Femur (tissue), 1 donor: ENCODE results near the gene ALG6.
"Not testable (repeated sequence)": the region's sequence is repeated elsewhere in the genome, so short reads cannot be mapped to it uniquely, and the experiment has no call there.

ENCODE experiments used
- DNase-seq: peaks from one replicate; pipeline ENCODE4 v3.0.0-alpha.2; 2017

ALG6 gene

DNA sequence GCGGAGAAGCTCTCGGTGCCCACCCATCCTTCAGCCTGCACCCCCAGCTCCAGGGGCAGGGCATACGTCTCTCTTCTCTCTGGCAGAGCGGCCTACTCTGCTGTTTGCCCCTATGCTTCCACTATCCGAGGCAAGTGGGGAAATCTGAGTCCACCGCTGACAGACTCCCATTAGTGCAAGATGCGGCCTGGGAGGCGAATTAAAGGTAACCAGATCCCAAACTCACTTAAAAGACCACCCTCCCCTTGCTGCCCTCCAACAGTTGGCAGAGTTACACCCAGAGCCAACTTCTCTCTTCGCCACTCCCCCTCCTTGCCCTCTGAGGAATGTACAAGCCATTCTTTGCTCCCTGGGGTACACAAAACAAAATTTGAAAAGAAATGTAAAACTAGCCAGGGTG lies 38.6 kb upstream of the ALG6 start:
- DNase-seq, result no peak

DNA sequence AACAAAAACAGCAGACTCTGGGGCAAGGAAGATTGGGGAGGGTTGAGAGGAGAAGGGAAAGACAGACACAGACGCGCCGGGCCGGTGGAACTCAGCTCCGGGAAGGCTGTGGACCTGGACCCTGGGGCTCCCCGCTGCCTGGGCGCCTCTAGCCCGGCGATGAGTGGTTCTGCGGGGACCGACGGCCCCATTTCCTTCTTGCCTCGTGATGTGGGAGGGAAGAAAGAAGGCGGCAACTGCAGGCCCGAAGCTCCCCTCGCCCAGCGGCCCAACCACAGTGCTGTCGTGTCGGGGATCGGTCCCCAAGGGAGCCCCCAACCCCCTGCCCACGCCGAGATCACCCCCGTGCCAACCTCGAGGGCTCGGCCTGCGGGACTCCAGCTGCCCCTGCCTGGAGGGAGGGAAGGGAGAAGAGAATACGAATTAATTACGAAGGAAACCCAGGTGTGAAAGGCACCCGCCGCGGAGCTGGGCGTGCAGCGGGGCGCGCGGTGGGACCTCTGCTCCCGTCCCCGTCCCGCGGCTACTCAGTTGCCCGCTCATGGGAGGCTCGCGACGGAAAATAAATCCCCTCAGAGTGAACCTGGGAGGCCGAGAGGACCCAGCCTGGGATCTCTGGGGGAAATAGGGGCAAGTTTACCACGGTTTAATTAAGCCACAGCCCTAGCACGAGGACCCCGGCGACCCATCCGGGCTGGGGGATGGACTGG lies 37.7 kb upstream of the ALG6 start:
- DNase-seq, result peak; percentile 29

DNA sequence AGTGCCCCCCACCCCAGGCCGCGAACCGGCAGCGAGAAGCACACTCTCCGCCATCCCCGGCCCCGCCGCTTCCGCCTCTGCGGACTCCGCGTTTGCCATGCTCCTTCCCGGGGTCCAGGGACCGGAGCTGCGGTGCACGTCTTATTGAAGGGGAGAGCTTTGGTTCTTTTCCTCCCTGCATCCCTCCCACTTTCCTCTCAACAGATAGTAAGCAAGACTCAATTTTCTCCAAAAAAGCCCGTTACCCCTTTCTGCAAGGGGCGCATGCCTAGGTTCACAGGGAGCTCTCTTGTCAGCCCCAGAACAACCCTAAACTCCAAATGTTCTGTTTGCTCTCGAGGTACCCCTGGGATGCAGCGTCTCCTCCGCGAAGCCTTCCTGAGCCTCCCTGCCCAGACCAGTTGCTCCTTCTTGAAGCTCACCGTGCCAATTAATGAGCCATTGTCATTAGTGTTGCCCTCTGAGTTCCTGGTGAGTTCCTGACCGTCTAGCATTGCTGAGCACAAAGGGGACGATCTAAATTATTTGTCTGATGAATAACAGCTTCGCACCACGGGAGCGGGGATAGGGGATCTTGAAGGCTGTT lies 37.0 kb upstream of the ALG6 start:
- no peak for DNase-seq

DNA sequence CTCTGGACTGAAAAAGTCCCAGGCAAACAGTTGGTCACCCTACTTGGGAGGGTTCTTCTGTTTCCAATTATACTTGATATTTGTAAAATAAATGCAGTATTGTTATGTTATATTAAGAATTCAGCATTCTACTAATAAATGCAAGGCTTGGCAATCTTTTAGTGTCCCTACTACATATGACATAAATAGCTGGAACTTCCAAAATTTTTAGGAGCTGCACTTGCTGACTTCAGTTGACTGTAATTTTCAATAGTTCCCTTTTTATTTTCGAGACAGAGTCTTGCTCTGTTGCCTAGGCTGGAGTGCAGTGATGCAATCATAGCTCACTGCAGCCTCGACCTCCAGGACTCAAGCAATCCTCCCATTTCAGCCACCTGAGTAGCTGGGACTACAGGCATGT lies 25.0 kb upstream of the ALG6 start:
- DNase-seq, result no peak

DNA sequence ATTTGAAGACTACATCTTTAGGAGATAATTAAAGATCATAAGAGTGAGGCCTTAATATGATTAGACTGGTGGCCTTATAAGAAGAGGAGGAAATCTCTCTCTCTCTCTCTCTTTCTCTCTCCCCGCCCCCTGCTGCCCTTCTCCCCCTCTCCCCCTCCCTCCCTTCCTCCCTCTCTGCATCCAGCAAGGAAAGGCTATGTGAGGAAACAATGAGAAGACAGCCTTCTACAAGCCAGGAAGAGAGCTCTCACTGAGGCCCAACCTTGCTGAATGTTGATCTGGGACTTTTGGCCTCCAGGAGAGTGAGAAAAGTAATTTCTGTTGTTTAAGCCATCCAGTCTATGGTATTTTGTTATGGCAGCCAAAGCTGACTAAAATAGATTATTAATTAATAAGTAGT lies 23.5 kb upstream of the ALG6 start:
- DNase-seq, result no peak

DNA sequence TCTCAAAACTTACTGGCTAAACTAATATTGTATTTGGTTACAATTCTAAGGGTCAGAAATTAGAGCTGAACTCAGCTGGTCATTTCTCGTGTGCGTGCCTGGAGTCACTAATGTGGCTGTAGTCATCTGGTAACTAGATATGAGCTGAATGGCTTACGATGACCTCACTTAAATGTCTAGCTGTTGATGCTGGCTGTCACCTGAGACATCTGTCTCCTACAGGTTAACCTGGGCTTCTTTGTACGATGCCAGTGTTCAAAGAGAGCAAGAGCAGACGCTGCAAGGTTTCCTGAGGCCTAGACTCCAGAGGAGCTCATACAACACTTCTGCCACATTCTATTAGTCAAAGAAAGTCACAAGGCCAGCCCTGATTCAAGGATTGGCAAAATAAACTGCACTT lies 17.1 kb upstream of the ALG6 start:
- no peak for DNase-seq

DNA sequence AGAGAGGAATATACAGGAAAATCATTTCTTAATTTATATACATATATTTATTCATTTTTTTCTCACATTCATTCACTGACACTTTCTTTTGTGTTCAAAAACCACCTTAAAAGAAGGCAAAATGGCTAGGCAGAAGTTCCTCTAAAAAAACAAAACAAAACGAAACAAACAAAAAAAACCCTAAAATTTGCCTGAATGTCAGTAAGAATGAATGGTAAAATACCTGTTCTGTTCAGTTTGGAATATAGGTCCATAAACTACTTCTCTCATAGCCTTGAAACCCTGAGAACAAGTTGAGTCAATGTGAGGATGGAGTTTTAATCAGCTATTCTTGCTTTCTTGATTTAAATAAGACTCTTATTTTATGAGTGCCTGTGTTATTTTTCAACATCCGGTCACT lies 14.7 kb upstream of the ALG6 start:
- no peak for DNase-seq

DNA sequence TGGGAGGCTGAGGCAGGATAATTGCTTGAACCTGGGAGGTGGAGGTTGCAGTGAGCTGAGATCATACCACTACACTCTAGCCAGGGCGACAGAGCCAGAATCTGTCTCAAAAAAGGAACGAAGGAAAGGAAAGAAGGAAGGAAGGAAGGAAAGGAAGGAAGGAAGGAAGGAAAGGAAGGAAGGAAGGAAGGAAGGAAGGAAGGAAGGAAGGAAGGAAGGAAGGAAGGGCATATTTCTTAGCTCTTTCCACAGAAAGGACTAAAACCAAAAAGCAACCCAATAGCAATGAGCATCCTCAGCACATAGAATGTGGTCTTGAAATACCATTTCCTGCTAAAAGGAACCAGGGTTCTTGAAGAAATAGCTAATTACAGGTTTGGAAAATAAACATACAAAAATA lies 11.2 kb upstream of the ALG6 start:
- DNase-seq, result not testable (repeated sequence)

DNA sequence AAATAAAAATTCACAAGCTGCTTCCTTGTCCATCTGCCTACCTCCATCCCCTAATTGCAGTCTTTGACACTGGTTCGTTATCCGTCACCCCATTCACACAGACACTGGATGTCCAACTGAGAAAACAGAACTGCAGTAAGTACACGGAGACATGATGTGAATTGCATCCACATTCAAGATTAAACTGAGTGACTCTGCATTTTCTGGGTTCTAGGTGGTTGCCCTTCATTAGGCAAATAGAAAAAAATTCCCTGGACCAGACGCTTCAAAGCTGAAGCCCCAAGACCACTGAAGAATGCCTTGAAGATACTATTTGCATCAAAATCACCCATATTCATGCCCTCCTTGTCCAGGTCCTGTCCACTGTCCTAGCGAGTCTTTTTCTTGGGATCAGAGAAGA lies 7.9 kb upstream of the ALG6 start:
- no peak for DNase-seq

DNA sequence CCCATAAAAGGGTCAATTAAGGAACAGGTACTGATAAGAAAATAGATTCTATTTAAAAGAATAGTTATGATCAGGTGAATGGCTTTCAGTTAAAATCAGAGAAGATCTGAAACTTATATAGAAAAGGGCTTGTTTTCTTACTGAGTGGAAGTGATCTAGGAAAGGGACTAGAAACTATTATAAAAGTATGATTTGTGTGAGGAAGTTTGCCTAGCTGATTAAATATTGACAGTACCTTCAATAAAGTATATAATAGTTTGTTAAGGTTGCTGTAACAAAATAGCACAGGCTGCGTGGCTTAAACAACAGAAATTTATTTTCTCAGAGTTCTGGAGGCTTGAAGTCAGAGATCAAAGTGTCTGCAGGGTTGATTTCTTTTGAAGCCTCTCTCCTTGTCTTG lies 5.4 kb upstream of the ALG6 start:
- no peak for DNase-seq

DNA sequence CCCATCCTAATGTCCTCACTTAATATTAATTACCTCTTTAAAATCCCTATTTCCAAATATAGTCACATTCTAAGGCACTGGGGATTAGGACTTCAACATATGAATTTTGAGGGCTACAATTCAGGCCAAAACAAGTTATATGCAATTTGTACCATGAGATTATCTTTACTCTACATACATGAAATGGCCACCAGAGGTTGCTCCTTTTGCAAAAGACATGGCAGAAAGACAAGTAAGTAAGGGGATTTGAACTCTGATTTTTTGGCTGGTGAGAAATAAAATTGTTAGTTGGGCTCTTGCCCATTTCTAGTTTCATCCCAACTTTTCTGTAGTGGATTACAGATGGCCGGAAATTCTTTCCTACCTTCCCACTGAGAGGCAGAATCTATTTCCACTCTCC lies 4.8 kb upstream of the ALG6 start:
- DNase-seq, result no peak

DNA sequence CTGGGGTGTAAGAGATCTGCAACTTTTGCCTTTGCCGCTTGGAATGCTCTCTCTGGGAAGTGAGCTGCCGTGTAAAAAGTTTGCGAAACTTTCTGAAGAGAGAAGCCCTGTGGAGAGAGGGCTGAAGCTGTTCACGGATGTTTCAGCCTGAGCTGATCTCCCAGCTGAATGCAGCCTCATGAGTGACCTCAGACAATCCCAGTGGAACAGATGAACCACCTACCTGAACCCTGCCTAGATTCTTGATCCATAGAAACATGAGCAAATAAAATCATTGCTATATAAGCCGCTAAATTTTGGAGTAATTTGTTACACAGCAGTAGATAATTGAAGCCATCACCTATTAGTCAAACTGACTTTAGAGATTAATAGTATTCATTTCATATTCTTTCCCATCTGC lies 4.4 kb upstream of the ALG6 start:
- no peak for DNase-seq

DNA sequence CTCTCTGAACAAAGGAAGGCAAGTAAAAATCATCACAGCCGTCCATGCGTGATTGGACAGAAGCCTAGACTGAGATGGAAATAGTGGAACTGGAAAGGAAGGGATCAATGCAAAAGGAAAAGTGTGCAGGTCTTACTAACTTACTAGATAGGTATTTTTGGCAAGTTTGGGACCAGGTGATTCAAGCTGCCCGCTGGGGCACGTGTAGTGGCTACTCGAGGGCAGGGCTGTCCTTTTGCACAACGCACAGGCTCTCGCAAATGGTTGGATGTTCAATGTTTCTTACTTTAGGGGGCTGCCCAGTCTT lies 566 bp upstream of the ALG6 start:
- DNase-seq, result no peak

DNA sequence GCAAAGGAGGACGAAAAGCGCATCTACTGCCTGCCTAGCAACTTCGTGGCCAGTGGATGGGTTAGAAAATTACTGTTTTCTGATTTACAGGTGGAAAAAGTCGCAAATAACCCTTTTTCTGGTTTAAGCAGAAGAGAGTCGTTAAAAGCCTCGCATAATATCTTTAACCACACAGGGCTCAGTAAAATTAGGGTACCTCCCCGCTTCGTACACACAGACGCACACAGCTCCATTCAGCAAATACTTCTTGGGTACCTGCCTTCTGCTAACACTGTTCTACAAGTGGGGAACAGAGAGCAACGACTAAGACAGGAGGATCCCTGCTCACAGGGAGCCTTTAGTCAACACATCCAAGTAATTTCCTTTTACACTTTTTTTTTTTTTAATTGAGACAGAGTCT lies 704 bp downstream of the ALG6 start:
- no peak for DNase-seq

DNA sequence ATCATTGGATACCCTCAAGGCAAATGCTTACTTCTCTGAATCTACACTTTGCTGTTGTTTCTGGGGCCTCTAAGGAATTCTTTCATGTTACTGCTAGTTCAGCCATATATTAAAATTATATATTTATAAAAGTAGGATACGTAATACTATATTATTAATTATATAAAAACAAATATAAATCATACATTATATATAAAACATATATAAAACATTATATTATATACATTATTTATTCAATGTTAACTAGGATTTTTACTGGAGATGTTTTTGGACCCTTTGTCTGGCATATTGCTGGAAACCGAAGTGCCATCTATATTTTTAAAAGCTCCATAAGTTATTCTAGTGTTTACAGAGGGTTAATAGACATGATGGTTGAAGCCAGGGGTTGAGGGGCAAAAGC lies 12.2 kb downstream of the ALG6 start:
- no peak for DNase-seq

DNA sequence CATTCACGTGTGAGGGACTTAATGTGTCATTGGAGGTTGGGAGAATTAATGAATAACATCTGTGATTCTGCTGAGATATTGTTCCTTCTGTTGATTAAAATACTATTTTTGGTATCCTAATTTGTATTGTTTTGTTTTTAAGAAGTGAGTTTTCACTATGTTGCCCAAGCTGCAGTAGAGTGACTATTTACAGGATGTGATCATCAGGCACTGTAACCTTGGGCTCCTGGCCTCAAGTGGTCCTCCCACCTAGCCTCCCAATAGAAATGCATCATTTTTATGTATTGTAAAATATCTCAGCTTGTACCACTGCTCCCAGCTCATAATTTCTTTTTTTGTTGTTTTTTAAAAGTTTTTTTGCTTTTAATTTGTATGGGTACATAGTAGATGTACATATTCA lies 14.3 kb downstream of the ALG6 start:
- DNase-seq, result no peak

DNA sequence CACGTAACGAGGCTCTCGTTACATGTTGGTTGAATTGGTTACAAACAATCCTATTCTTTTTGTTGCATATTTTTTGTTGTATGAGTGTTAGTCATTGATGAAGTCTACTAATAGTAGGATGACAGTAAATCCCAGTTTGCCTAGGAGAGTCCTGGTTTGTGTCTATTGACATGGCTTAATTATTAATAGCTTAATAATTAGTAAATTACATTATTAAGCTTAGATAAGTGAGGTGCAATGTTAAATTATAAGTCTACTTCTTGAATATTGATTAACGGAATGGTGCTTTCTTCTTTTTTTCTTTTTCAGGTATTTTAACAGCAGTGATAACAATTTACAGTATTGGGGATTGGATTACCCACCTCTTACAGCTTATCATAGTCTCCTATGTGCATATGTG lies 34.5 kb downstream of the ALG6 start:
- DNase-seq, result no peak

DNA sequence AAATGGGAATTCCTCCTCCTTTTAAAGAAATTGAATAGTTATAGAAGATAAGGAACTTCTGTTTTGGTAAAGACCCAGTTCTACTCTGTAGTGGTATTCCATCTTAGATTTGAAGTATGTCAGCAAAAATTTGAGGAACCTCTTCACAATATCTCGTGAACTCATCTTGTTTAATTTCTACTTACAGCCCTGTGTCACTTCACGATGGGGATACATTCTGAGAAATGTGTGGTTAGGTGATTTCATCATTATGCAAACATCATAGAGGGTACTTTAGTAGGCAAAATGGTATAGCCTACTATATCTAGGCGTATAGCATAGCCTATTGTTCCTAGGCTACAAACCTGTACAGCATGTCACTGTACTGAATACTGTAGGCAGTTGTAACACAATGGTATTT lies 36.0 kb downstream of the ALG6 start:
- no peak for DNase-seq

DNA sequence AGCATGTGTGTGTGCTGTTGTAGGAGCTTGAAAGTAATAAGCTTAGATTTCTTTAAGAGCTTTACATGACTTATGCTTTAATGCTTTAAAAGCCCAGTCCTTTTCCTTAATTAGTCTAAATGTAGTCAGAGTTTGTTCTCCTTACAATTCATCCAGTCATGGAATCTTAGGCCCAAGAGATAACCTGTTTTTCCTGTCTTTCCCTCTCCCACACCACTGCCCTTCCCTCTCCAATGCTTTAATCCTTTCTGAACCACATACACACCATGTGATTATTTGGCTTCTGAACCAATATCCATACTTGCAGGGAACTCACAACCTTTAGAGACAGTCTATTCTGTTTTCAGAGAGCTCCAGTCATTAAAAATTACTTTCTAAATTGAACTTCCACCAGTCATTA lies 37.6 kb downstream of the ALG6 start:
- DNase-seq, result no peak

DNA sequence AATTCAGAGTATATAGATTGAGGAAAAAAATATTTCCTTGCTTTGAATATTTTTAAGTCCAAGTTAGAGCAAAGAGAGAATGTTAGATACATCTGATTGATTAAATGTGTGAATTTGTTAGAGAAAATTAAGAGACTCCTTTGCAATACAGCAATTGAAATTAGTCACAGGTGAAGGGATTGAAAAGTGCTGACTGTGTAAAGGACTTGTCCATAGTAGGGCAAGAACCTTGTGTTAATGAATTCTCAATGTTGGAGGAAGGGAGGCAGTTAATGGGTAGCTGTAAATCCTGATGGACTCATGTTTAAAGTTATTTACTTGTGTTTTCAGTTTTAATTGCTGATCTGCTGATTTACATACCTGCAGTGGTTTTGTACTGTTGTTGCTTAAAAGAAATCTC lies 38.6 kb downstream of the ALG6 start:
- no peak for DNase-seq

DNA sequence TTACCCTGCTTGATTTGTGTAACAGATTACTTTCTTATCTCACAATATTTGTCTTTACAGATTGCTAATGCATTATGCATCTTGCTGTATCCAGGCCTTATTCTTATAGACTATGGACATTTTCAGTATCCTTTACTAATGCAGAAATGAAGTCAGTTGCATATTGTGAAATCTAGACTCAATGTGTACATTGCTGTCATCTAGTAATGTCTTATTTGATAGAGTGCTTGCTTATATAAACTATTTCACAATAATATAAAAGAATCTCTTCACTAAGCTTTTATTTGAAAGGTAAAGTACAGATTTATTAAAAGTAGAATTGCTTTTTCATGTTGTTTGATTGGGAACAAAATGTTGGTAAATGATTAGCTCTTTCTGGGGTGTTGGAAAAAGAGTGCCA lies 39.6 kb downstream of the ALG6 start:
- no peak for DNase-seq

DNA sequence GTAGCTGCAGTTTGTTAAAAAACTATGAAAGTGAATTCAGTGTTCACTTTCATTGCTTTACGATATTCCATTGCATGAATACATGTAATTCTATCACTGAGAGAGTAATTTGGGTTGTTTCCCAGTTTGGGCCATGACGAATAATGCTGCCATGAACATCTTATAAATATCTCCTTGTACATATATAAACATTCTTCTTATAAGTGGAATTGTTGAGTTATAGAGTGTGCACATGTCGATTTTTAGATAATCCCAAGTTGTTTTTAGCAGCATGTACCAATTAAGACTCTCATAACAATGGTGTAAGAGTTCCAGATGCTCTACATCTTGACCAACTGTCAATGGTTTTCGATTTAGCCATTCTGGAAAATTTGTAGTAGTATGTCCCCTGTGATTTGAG lies 40.9 kb downstream of the ALG6 start:
- DNase-seq, result no peak

DNA sequence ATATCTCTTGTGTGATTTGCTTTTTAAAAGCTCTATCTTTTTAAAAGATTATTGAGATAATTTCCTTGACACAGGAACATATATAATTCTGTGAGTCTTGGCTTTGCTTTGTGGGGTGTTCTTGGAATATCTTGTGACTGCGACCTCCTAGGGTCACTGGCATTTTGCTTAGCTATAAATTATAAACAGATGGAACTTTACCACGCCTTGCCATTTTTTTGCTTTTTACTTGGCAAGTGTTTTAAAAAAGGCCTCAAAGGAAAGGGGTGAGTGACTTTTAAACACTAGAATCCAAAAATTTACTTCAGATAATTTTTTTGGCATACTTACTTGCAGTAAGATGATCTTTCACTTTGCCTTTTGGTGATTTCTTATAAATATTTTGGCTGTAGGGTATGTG lies 43.6 kb downstream of the ALG6 start:
- no peak for DNase-seq

DNA sequence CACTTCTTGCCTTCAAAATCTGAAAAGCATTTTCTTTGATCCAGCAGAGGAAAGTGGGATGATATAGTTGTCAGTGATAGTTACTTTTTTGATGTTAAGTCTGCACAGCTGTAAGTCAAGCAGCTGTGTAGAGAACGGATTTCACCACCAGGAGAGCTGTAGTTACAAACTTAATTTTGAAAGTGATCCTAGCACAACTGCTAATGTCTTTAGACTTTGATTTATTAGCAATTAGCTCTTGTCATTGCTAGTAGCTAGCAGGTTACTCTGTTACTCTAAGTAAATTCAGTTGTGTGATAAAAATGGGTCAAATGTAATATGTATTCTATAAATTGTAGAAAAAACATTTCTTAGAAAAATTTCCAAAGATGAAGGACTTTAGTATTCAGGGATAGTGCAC lies 46.0 kb downstream of the ALG6 start:
- no peak for DNase-seq

DNA sequence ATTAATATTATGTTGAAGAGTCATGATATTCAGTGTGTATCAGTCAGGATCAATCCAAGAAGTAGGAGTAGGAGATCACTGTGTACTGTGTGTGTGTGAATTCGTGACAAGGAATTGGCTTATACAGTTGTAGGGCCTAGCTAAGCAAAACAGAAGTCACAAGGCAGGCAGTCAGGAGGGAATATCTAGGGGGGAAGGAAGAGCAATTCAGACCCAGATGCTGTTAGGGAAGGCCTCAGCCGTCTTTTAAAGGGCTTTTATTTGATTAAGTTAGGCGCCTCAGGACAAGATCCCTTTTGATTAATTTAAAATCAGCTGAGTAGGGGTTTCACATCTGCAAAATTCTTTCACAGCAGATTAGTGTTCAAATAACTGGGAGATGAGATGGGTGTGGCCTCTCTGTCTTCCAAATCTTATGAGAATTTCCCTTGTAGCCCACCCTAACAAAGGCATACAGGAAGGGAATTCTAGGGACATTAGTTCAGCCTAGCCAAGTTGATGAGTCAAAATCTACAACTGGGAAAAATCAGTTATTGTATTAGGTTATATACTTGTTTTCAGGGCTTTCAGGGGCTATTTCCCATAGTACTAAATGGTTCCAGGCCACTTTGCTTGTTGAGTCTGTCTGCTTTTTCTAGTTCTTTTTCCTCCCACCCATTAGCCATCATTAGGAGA lies 47.4 kb downstream of the ALG6 start:
- DNase-seq, result no peak
